WTC11 (cell line): ENCODE measurements around the gene FXN. TPM values are rescaled to one million over a fixed set of nuclear protein-coding genes. Genes with fewer than 3 reads are reported as not detected.

Source experiments
- ATAC-seq: fragments of 200-7000 bp; cut with Tn5 transposase; 2 replicates; pipeline ENCODE4 v1.10.0; 2021; ENCODE audit warnings: mild to moderate bottlenecking, moderate library complexity
- CTCF ChIA-PET: fragments of 300-600 bp; sonication (Branson Sonifier 250); formaldehyde crosslinking; loops from one replicate; lab custom pipeline; 2021; ENCODE audit warnings: antibody characterized with exemption; lab: Charles Lee
- POLR2A ChIA-PET: fragments of 350-600 bp; sonication (Branson Sonifier 250); formaldehyde crosslinking; loops from one replicate; lab custom pipeline; 2021; ENCODE audit warnings: antibody characterized with exemption; lab: Charles Lee
- DNase-seq: peaks from one replicate; pipeline ENCODE4 v3.0.0; 2021; ENCODE audit warnings: low spot score
- H3K27ac Mint-ChIP-seq: 2 replicates; pipeline ENCODE4 v1.8.0; 2021; ENCODE audit warnings: mixed read lengths
- H3K27me3 Mint-ChIP-seq: 2 replicates; pipeline ENCODE4 v1.8.0; 2021; ENCODE audit warnings: low read depth, mild to moderate bottlenecking, moderate library complexity, mixed read lengths
- H3K36me3 Mint-ChIP-seq: 2 replicates; pipeline ENCODE4 v1.8.0; 2021; ENCODE audit warnings: mixed read lengths
- H3K4me1 Mint-ChIP-seq: 2 replicates; pipeline ENCODE4 v1.8.0; 2022; ENCODE audit warnings: mixed read lengths
- H3K4me3 Mint-ChIP-seq: 2 replicates; pipeline ENCODE4 v1.8.0; 2021; ENCODE audit warnings: mild to moderate bottlenecking, moderate library complexity, mixed read lengths
- H3K9me3 Mint-ChIP-seq: 2 replicates; pipeline ENCODE4 v1.8.0; 2021; ENCODE audit warnings: mixed read lengths
- CREB1 ChIP-seq: sonication (generic); formaldehyde crosslinking; IDR thresholded peaks from 2 replicates; pipeline ENCODE4 v1.8.0; 2023; ENCODE audit warnings: mild to moderate bottlenecking, missing genetic modification reagents
- CREM ChIP-seq: sonication (generic); formaldehyde crosslinking; IDR thresholded peaks from 2 replicates; pipeline ENCODE4 v1.8.1; 2022; ENCODE audit warnings: mild to moderate bottlenecking, missing genetic modification reagents, moderate library complexity
- FOXP1 ChIP-seq: sonication (generic); formaldehyde crosslinking; IDR thresholded peaks from 2 replicates; pipeline ENCODE4 v1.8.0; 2022; ENCODE audit warnings: missing genetic modification reagents, mild to moderate bottlenecking, moderate library complexity, borderline replicate concordance
- KAT7 ChIP-seq: sonication (generic); formaldehyde crosslinking; IDR thresholded peaks from 2 replicates; pipeline ENCODE4 v1.8.1; 2023; ENCODE audit warnings: missing genetic modification reagents, mild to moderate bottlenecking, borderline replicate concordance
- NR1H2 ChIP-seq: sonication (generic); formaldehyde crosslinking; IDR thresholded peaks from 2 replicates; pipeline ENCODE4 v1.9.0; 2021; ENCODE audit warnings: mild to moderate bottlenecking, moderate library complexity, missing genetic modification reagents
- OVOL2 ChIP-seq: fragments of 250-450 bp; sonication (Bioruptor Pico); IDR thresholded peaks from 2 replicates; pipeline ENCODE4 v1.9.0; 2021; ENCODE audit warnings: mild to moderate bottlenecking, borderline replicate concordance
- RORB ChIP-seq: fragments of 250-450 bp; sonication (Bioruptor Pico); IDR thresholded peaks from 2 replicates; pipeline ENCODE4 v1.9.0; 2021; ENCODE audit warnings: mild to moderate bottlenecking
- TCF7 ChIP-seq: sonication (generic); formaldehyde crosslinking; IDR thresholded peaks from 2 replicates; pipeline ENCODE4 v1.8.0; 2022; ENCODE audit warnings: mild to moderate bottlenecking, low read depth, missing genetic modification reagents, moderate library complexity
- TEAD1 ChIP-seq: sonication (generic); formaldehyde crosslinking; IDR thresholded peaks from 2 replicates; pipeline ENCODE4 v1.8.0; 2022; ENCODE audit warnings: mild to moderate bottlenecking, missing genetic modification reagents
- ZNF121 ChIP-seq: sonication (generic); formaldehyde crosslinking; IDR thresholded peaks from 2 replicates; pipeline ENCODE4 v1.8.0; 2023; ENCODE audit warnings: missing genetic modification reagents
- ZNF423 ChIP-seq: fragments of 250-450 bp; sonication (Bioruptor Pico); IDR thresholded peaks from 2 replicates; pipeline ENCODE4 v2.1.2; 2022; ENCODE audit warnings: mild to moderate bottlenecking, moderate library complexity
- total RNA-seq: library from RNA; stranded (reverse); gene quantifications from 3 replicates; pipeline ENCODE4 v1.2.3, GENCODE V29; 2021
- TF ChIP-seq, protein P1 (sequence below): sonication (generic); formaldehyde crosslinking; IDR thresholded peaks from 2 replicates; pipeline ENCODE4 v1.8.1; 2022; ENCODE audit warnings: low read depth, mild to moderate bottlenecking, moderate library complexity, missing genetic modification reagents, borderline replicate concordance
- TF ChIP-seq, protein P2 (sequence below): fragments of 250-450 bp; sonication (Bioruptor Pico); IDR thresholded peaks from 2 replicates; pipeline ENCODE4 v1.9.0; 2021; ENCODE audit warnings: mild to moderate bottlenecking
- TF ChIP-seq, protein P3 (sequence below): sonication (generic); formaldehyde crosslinking; conservative IDR thresholded peaks from 2 replicates; pipeline ENCODE4 v1.8.1; 2023; ENCODE audit warnings: mild to moderate bottlenecking, low read depth, missing genetic modification reagents, moderate library complexity
- TF ChIP-seq, protein P4 (sequence below): fragments of 250-450 bp; sonication (Bioruptor Pico); IDR thresholded peaks from 2 replicates; pipeline ENCODE4 v1.9.0; 2021; ENCODE audit warnings: mild to moderate bottlenecking, borderline replicate concordance
- TF ChIP-seq, protein P5 (sequence below): sonication (generic); formaldehyde crosslinking; conservative IDR thresholded peaks from 2 replicates; pipeline ENCODE4 v1.8.1; 2022; ENCODE audit warnings: mild to moderate bottlenecking, missing genetic modification reagents
- TF ChIP-seq, protein P6 (sequence below): sonication (generic); formaldehyde crosslinking; IDR thresholded peaks from 2 replicates; pipeline ENCODE4 v1.8.1; 2022; ENCODE audit warnings: missing genetic modification reagents, borderline replicate concordance

Gene FXN
- total RNA-seq, 1 experiment from 2014 or later = 30.6 TPM

DNA sequence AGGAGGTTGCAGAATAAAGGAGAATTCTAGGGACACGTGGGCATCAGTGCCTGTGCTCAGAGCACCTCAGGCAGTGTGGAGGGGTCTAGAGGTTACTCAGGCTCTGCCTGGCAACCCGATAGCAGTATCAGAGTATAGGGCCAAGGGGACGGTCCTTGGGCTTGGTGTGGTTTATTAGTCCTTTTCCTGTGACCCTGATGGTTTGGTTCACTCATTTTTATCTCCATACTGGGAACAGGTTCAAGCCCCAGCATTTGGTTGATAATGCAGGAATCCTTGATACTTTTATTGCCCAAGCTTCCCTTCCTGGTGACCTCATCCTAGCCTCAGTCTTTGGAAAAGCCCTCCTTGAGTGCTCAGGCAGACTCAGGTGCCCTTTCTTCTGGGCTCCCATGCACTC, 35.5 kb downstream of the FXN start:
- POLR2A ChIA-PET = no interaction called here
- Mint-ChIP-seq H3K4me3 (no peak overlapping the region), H3K27me3 (no peaks in the 10 kb centered on the region), H3K27ac (no peak overlapping the region), H3K36me3 (peaks cover 28% of the 10 kb centered on the region), H3K9me3 (no peaks in the 10 kb centered on the region), H3K4me1 (peaks cover 9% of the 10 kb centered on the region)
- ATAC-seq = no peak
- CTCF ChIA-PET = no interaction called here
- DNase-seq = no peak
- TF ChIP-seq, protein P1, sequence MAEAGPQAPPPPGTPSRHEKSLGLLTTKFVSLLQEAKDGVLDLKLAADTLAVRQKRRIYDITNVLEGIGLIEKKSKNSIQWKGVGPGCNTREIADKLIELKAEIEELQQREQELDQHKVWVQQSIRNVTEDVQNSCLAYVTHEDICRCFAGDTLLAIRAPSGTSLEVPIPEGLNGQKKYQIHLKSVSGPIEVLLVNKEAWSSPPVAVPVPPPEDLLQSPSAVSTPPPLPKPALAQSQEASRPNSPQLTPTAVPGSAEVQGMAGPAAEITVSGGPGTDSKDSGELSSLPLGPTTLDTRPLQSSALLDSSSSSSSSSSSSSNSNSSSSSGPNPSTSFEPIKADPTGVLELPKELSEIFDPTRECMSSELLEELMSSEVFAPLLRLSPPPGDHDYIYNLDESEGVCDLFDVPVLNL (CRISPR knock-in tag) = no peak
- no peak for TF ChIP-seq ZNF423
- TF ChIP-seq, protein P2, sequence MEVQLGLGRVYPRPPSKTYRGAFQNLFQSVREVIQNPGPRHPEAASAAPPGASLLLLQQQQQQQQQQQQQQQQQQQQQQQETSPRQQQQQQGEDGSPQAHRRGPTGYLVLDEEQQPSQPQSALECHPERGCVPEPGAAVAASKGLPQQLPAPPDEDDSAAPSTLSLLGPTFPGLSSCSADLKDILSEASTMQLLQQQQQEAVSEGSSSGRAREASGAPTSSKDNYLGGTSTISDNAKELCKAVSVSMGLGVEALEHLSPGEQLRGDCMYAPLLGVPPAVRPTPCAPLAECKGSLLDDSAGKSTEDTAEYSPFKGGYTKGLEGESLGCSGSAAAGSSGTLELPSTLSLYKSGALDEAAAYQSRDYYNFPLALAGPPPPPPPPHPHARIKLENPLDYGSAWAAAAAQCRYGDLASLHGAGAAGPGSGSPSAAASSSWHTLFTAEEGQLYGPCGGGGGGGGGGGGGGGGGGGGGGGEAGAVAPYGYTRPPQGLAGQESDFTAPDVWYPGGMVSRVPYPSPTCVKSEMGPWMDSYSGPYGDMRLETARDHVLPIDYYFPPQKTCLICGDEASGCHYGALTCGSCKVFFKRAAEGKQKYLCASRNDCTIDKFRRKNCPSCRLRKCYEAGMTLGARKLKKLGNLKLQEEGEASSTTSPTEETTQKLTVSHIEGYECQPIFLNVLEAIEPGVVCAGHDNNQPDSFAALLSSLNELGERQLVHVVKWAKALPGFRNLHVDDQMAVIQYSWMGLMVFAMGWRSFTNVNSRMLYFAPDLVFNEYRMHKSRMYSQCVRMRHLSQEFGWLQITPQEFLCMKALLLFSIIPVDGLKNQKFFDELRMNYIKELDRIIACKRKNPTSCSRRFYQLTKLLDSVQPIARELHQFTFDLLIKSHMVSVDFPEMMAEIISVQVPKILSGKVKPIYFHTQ (CRISPR knock-in tag) = no peak
- no peak for TF ChIP-seq KAT7 (CRISPR knock-in tag)
- TF ChIP-seq NR1H2 (CRISPR knock-in tag) = no peak
- TF ChIP-seq CREB1 (CRISPR knock-in tag) = no peak
- TF ChIP-seq, protein P3, sequence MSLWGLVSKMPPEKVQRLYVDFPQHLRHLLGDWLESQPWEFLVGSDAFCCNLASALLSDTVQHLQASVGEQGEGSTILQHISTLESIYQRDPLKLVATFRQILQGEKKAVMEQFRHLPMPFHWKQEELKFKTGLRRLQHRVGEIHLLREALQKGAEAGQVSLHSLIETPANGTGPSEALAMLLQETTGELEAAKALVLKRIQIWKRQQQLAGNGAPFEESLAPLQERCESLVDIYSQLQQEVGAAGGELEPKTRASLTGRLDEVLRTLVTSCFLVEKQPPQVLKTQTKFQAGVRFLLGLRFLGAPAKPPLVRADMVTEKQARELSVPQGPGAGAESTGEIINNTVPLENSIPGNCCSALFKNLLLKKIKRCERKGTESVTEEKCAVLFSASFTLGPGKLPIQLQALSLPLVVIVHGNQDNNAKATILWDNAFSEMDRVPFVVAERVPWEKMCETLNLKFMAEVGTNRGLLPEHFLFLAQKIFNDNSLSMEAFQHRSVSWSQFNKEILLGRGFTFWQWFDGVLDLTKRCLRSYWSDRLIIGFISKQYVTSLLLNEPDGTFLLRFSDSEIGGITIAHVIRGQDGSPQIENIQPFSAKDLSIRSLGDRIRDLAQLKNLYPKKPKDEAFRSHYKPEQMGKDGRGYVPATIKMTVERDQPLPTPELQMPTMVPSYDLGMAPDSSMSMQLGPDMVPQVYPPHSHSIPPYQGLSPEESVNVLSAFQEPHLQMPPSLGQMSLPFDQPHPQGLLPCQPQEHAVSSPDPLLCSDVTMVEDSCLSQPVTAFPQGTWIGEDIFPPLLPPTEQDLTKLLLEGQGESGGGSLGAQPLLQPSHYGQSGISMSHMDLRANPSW (CRISPR knock-in tag) = no peak
- TF ChIP-seq TCF7 (CRISPR knock-in tag) = no peak
- TF ChIP-seq, protein P4, sequence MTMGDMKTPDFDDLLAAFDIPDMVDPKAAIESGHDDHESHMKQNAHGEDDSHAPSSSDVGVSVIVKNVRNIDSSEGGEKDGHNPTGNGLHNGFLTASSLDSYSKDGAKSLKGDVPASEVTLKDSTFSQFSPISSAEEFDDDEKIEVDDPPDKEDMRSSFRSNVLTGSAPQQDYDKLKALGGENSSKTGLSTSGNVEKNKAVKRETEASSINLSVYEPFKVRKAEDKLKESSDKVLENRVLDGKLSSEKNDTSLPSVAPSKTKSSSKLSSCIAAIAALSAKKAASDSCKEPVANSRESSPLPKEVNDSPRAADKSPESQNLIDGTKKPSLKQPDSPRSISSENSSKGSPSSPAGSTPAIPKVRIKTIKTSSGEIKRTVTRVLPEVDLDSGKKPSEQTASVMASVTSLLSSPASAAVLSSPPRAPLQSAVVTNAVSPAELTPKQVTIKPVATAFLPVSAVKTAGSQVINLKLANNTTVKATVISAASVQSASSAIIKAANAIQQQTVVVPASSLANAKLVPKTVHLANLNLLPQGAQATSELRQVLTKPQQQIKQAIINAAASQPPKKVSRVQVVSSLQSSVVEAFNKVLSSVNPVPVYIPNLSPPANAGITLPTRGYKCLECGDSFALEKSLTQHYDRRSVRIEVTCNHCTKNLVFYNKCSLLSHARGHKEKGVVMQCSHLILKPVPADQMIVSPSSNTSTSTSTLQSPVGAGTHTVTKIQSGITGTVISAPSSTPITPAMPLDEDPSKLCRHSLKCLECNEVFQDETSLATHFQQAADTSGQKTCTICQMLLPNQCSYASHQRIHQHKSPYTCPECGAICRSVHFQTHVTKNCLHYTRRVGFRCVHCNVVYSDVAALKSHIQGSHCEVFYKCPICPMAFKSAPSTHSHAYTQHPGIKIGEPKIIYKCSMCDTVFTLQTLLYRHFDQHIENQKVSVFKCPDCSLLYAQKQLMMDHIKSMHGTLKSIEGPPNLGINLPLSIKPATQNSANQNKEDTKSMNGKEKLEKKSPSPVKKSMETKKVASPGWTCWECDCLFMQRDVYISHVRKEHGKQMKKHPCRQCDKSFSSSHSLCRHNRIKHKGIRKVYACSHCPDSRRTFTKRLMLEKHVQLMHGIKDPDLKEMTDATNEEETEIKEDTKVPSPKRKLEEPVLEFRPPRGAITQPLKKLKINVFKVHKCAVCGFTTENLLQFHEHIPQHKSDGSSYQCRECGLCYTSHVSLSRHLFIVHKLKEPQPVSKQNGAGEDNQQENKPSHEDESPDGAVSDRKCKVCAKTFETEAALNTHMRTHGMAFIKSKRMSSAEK (CRISPR knock-in tag) = no peak
- TF ChIP-seq RORB (CRISPR knock-in tag) = no peak
- no peak for TF ChIP-seq ZNF121 (CRISPR knock-in tag)
- TF ChIP-seq, protein P5, sequence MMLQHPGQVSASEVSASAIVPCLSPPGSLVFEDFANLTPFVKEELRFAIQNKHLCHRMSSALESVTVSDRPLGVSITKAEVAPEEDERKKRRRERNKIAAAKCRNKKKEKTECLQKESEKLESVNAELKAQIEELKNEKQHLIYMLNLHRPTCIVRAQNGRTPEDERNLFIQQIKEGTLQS (CRISPR knock-in tag) = no peak
- TF ChIP-seq CREM (CRISPR knock-in tag) = no peak
- TF ChIP-seq TEAD1 (CRISPR knock-in tag) = no peak
- no peak for TF ChIP-seq FOXP1 (CRISPR knock-in tag)
- TF ChIP-seq, protein P6, sequence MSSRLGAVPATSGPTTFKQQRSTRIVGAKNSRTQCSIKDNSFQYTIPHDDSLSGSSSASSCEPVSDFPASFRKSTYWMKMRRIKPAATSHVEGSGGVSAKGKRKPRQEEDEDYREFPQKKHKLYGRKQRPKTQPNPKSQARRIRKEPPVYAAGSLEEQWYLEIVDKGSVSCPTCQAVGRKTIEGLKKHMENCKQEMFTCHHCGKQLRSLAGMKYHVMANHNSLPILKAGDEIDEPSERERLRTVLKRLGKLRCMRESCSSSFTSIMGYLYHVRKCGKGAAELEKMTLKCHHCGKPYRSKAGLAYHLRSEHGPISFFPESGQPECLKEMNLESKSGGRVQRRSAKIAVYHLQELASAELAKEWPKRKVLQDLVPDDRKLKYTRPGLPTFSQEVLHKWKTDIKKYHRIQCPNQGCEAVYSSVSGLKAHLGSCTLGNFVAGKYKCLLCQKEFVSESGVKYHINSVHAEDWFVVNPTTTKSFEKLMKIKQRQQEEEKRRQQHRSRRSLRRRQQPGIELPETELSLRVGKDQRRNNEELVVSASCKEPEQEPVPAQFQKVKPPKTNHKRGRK (CRISPR knock-in tag) = no peak
- no peak for TF ChIP-seq OVOL2 (CRISPR knock-in tag)
